GM23248 (cell line): Measurements from ENCODE around the gene SNTB2.

Source experiments
- EZH2 ChIP-seq: fragments of 200-600 bp; sonication (generic); IDR thresholded peaks from 2 replicates; pipeline ENCODE4 v1.6.1; 2018; ENCODE audit warnings: antibody characterized with exemption, mild to moderate bottlenecking; ENCODE audit not compliant: insufficient read depth, poor library complexity, severe bottlenecking
- EZH2phosphoT487 ChIP-seq: fragments of 200-600 bp; sonication (generic); IDR thresholded peaks from 2 replicates; pipeline ENCODE4 v1.6.1; 2018; ENCODE audit warnings: antibody characterized with exemption, moderate library complexity, mild to moderate bottlenecking, low read depth; ENCODE audit not compliant: insufficient read depth

- TF ChIP-seq EZH2 (no peak), EZH2phosphoT487 (no peak)
Observed at GRCh38 chr16:69270831-69271230, 83.9 kb downstream of the SNTB2 start.
